Smooth muscle cell (in vitro differentiated cells): ENCODE data around the gene BLMH. TPM values are rescaled to one million over a fixed set of nuclear protein-coding genes. Genes with fewer than 3 reads are reported as not detected.

Experiments used
- DNase-seq: peaks from one replicate; lab custom pipeline; 2025; ENCODE audit not compliant: unreplicated experiment; lab: John Stamatoyannopoulos, UW
- H2AFZ ChIP-seq: fragments of 200-600 bp; sonication (generic); 2 replicates; pipeline ENCODE4 v1.6.0; 2016; ENCODE audit warnings: antibody characterized with exemption, low read depth, mild to moderate bottlenecking
- H3F3A ChIP-seq: fragments of 200-600 bp; sonication (generic); 2 replicates; pipeline ENCODE4 v1.6.0; 2017; ENCODE audit warnings: antibody characterized with exemption, low read depth
- H3K27ac ChIP-seq: fragments of 200-600 bp; sonication (generic); 2 replicates; pipeline ENCODE4 v1.5.1; 2016; ENCODE audit warnings: low read depth, mild to moderate bottlenecking
- H3K27me3 ChIP-seq: fragments of 200-600 bp; sonication (generic); 2 replicates; pipeline ENCODE4 v1.6.1; 2016; ENCODE audit warnings: low read depth, mild to moderate bottlenecking
- H3K36me3 ChIP-seq: fragments of 200-600 bp; sonication (generic); 2 replicates; pipeline ENCODE4 v1.5.1; 2016; ENCODE audit warnings: low read depth
- H3K4me1 ChIP-seq: fragments of 200-600 bp; sonication (generic); 2 replicates; pipeline ENCODE4 v1.5.1; 2016; ENCODE audit warnings: low read depth
- H3K4me2 ChIP-seq: fragments of 200-600 bp; sonication (generic); 2 replicates; pipeline ENCODE4 v1.6.0; 2016; ENCODE audit warnings: mild to moderate bottlenecking
- H3K4me3 ChIP-seq: fragments of 200-600 bp; sonication (generic); 2 replicates; pipeline ENCODE4 v1.5.1; 2016; ENCODE audit warnings: mild to moderate bottlenecking
- H3K79me2 ChIP-seq: fragments of 200-600 bp; sonication (generic); 2 replicates; pipeline ENCODE4 v1.6.0; 2016; ENCODE audit warnings: low read depth, mild to moderate bottlenecking
- H3K9ac ChIP-seq: fragments of 200-600 bp; sonication (generic); 2 replicates; pipeline ENCODE4 v1.6.0; 2016; ENCODE audit warnings: low read depth
- H3K9me3 ChIP-seq: fragments of 200-600 bp; sonication (generic); replicated peaks from 2 replicates; pipeline ENCODE4 v1.5.1; 2016; ENCODE audit warnings: low read depth
- H4K20me1 ChIP-seq: fragments of 200-600 bp; sonication (generic); 2 replicates; pipeline ENCODE4 v1.6.0; 2016; ENCODE audit warnings: low read depth
- CTCF ChIP-seq: fragments of 200-600 bp; sonication (generic); IDR thresholded peaks from 2 replicates; pipeline ENCODE4 v1.5.1; 2017; ENCODE audit warnings: borderline replicate concordance, mild to moderate bottlenecking, antibody characterized with exemption; ENCODE audit not compliant: insufficient read depth, poor library complexity, severe bottlenecking
- WGBS: methylation state at CpG from one replicate; pipeline ENCODE4 v1.1.7; 2016; ENCODE audit warnings: low lambda C conversion rate; 5-methylcytosine and 5-hydroxymethylcytosine counted together
- polyA plus RNA-seq: library from polyadenylated mRNA; unstranded; fragments of >200 nt; fragmentation: Nextera tagmentation; extraction: Ambion mirVana; gene quantifications from 2 replicates; pipeline ENCODE4 v1.2.1, GENCODE V29; 2016
- total RNA-seq: library from RNA; depleted of rRNA; stranded (reverse); fragments of >200 nt; gene quantifications from 2 replicates; pipeline ENCODE4 v1.2.3, GENCODE V29; 2014

BLMH gene
- total and polyA plus RNA-seq, 2 experiments from 2014 or later = 13.2 to 20.5 TPM

GRCh38 chr17:30220414-30220813 is 71.3 kb downstream of the BLMH start:
- Histone ChIP-seq H4K20me1 (no peaks in the 10 kb centered on the region), H3K4me2 (no peak overlapping the region), H3K4me3 (no peak overlapping the region), H3K36me3 (no peaks in the 10 kb centered on the region), H3K27me3 (no peaks in the 10 kb centered on the region), H3K27ac (no peak overlapping the region), H3K79me2 (no peaks in the 10 kb centered on the region), H3K4me1 (peaks cover 7% of the 10 kb centered on the region), H3K9me3 (no peaks in the 10 kb centered on the region), H3K9ac (no peak overlapping the region), H3F3A (no peaks in the 10 kb centered on the region), H2AFZ (no peak overlapping the region)
- DNase-seq = no peak
- WGBS = 88% methylated on average over 5 of the region's 5 CpGs
- no peak for TF ChIP-seq CTCF

- Histone ChIP-seq H4K20me1 (no peaks in the 10 kb centered on the region), H3K27ac (no peak overlapping the region), H3K4me1 (peaks cover 7% of the 10 kb centered on the region), H3F3A (no peaks in the 10 kb centered on the region), H3K4me2 (no peak overlapping the region), H3K9me3 (no peaks in the 10 kb centered on the region), H2AFZ (no peak overlapping the region), H3K4me3 (no peak overlapping the region), H3K27me3 (no peaks in the 10 kb centered on the region), H3K9ac (no peak overlapping the region), H3K79me2 (no peaks in the 10 kb centered on the region), H3K36me3 (no peaks in the 10 kb centered on the region)
- no peak for DNase-seq
- 81% methylated on average over 7 of the region's 7 CpGs for WGBS
- no peak for TF ChIP-seq CTCF
These were observed 71.9 kb downstream of the BLMH start for GRCh38 chr17:30219833-30220232.

GRCh38 chr17:30219315-30219714 is 72.4 kb downstream of the BLMH start:
- DNase-seq = no peak
- Histone ChIP-seq H3F3A (no peaks in the 10 kb centered on the region), H3K36me3 (no peaks in the 10 kb centered on the region), H3K27ac (no peak overlapping the region), H3K4me3 (no peak overlapping the region), H3K27me3 (no peaks in the 10 kb centered on the region), H4K20me1 (no peaks in the 10 kb centered on the region), H3K4me2 (no peak overlapping the region), H3K9me3 (no peaks in the 10 kb centered on the region), H2AFZ (no peak overlapping the region), H3K79me2 (no peaks in the 10 kb centered on the region), H3K4me1 (peaks cover 7% of the 10 kb centered on the region), H3K9ac (no peak overlapping the region)
- 93% methylated on average over 4 of the region's 4 CpGs for WGBS
- no peak for TF ChIP-seq CTCF

- no peak overlapping the region for H3K4me2 ChIP-seq
- no peaks in the 10 kb centered on the region for H3F3A ChIP-seq
- no peak overlapping the region for H2AFZ ChIP-seq
- 87% methylated on average over 9 of the region's 9 CpGs for WGBS
- no peak overlapping the region for H3K9ac ChIP-seq
- peaks cover 7% of the 10 kb centered on the region for H3K4me1 ChIP-seq
- H3K9me3 ChIP-seq = no peaks in the 10 kb centered on the region
- H3K4me3 ChIP-seq = no peak overlapping the region
- H3K27me3 ChIP-seq = no peaks in the 10 kb centered on the region
- no peaks in the 10 kb centered on the region for H4K20me1 ChIP-seq
- H3K36me3 ChIP-seq = no peaks in the 10 kb centered on the region
- TF ChIP-seq CTCF = no peak
- no peak overlapping the region for H3K27ac ChIP-seq
- DNase-seq = no peak
- no peaks in the 10 kb centered on the region for H3K79me2 ChIP-seq
These were observed 72.9 kb downstream of the BLMH start for GRCh38 chr17:30218799-30219198.
